OCI-LY1 (cell line): ENCODE results near the gene AHI1.

Source experiments
- H2AFZ ChIP-seq: fragments of 200-600 bp; sonication (generic), shearing (Covaris generic); 2 replicates; pipeline ENCODE4 v1.6.0; 2014; ENCODE audit warnings: antibody characterized with exemption, mild to moderate bottlenecking, low read length
- H3F3A ChIP-seq: fragments of 200-600 bp; sonication (generic), shearing (Covaris generic); 2 replicates; pipeline ENCODE4 v1.6.0; 2014; ENCODE audit warnings: mild to moderate bottlenecking, antibody characterized with exemption, low read length, moderate library complexity; ENCODE audit not compliant: insufficient read depth
- H3K27ac ChIP-seq: fragments of 200-600 bp; sonication (generic); 2 replicates; pipeline ENCODE4 v1.5.1; 2014; ENCODE audit warnings: low read length, mixed run types, mild to moderate bottlenecking, low read depth; ENCODE audit not compliant: poor library complexity, severe bottlenecking
- H3K27me3 ChIP-seq: fragments of 200-600 bp; sonication (generic); 2 replicates; pipeline ENCODE4 v1.6.0; 2014; ENCODE audit warnings: antibody characterized with exemption, mild to moderate bottlenecking, low read length, moderate library complexity; ENCODE audit not compliant: insufficient read depth
- H3K36me3 ChIP-seq: fragments of 200-600 bp; sonication (generic); 2 replicates; pipeline ENCODE4 v1.6.1; 2014; ENCODE audit warnings: mild to moderate bottlenecking, antibody characterized with exemption, low read length, moderate library complexity, mixed read lengths; ENCODE audit not compliant: insufficient read depth
- H3K4me1 ChIP-seq: fragments of 200-600 bp; sonication (generic); 2 replicates; pipeline ENCODE4 v1.5.1; 2014; ENCODE audit warnings: mild to moderate bottlenecking, low read length, moderate library complexity; ENCODE audit not compliant: insufficient read depth, severe bottlenecking
- H3K4me2 ChIP-seq: fragments of 200-600 bp; sonication (generic), shearing (Covaris generic); 2 replicates; pipeline ENCODE4 v1.6.1; 2014; ENCODE audit warnings: low read length
- H3K4me3 ChIP-seq: fragments of 200-600 bp; sonication (generic); 2 replicates; pipeline ENCODE4 v1.5.1; 2014; ENCODE audit warnings: low read length, low read depth, mild to moderate bottlenecking, mixed read lengths; ENCODE audit not compliant: poor library complexity, severe bottlenecking
- H3K79me2 ChIP-seq: fragments of 200-600 bp; shearing (Covaris generic); 2 replicates; pipeline ENCODE4 v1.6.1; 2016; ENCODE audit warnings: mixed run types, low read length, mixed read lengths; ENCODE audit not compliant: insufficient read depth
- H3K9ac ChIP-seq: fragments of 200-600 bp; sonication (generic), shearing (Covaris generic); 2 replicates; pipeline ENCODE4 v1.6.1; 2014; ENCODE audit warnings: mild to moderate bottlenecking, low read length, mixed read lengths
- H3K9me2 ChIP-seq: fragments of 200-600 bp; sonication (generic), shearing (Covaris generic); 2 replicates; pipeline ENCODE4 v1.6.1; 2014; ENCODE audit warnings: low read depth, mild to moderate bottlenecking, low read length, mixed read lengths
- H3K9me3 ChIP-seq: fragments of 200-600 bp; shearing (Covaris generic); 2 replicates; pipeline ENCODE4 v1.6.1; 2014; ENCODE audit warnings: low read length, mixed read lengths
- H4K20me1 ChIP-seq: fragments of 200-600 bp; sonication (generic), shearing (Covaris generic); 2 replicates; pipeline ENCODE4 v1.6.0; 2016; ENCODE audit warnings: mild to moderate bottlenecking, low read length; ENCODE audit not compliant: insufficient read depth
- EZH2 ChIP-seq: fragments of 200-600 bp; sonication (generic), shearing (Covaris generic); IDR thresholded peaks from 2 replicates; pipeline ENCODE4 v1.8.0; 2017; ENCODE audit warnings: borderline replicate concordance, mixed run types, mild to moderate bottlenecking, antibody characterized with exemption, low read length, moderate library complexity, mixed read lengths
- TF ChIP-seq, protein P1 (sequence below): fragments of 200-600 bp; sonication (generic), shearing (Covaris generic); IDR thresholded peaks from 2 replicates; pipeline ENCODE4 v1.5.1; 2017; ENCODE audit warnings: mild to moderate bottlenecking, antibody characterized with exemption, low read length, moderate library complexity, mixed read lengths

Gene AHI1

DNA sequence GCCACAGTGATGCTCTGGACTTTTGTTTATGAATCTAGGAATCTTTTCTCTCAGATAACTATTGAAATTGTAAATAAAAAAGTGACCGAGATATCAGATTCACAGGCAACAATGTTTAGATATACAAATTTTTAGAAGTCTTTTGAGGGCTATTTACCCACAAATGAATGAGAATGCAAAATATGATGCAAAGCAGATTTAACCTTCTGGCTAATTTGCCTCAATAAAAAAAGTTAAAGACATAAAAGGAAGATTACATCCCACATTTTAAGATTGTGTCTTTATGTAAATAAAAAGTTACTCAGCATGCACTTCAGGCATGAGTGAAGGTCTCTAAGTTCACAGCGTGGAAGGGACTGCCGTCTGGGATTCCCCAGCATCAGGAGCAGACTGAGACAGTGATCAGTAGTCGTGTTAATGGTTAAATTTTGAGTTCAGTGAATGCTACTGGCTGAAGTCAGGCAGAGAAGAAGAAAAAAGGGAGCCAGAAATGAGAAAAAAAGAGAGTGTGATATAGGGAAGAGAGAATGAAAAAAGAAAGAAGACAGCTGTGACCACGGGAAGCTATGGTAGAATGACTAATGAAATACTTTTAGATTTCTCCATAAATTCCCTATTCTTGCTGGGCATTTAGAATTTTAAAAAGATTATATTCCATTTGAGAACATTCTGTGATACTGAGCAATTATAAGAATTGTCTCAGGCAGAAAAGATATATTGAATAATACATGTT, 222.8 kb downstream of the AHI1 start:
- Histone ChIP-seq H3K9me2 (no peaks in the 10 kb centered on the region), H4K20me1 (no peaks in the 10 kb centered on the region), H3K9me3 (no peaks in the 10 kb centered on the region), H3F3A (no peaks in the 10 kb centered on the region), H3K4me2 (peak overlapping the region; percentile 34; the same call in 1 of the 2 replicates), H2AFZ (peak overlapping the region; percentile 75), H3K36me3 (no peaks in the 10 kb centered on the region), H3K27me3 (no peaks in the 10 kb centered on the region), H3K27ac (peak overlapping the region; percentile 67), H3K9ac (no peak overlapping the region), H3K79me2 (no peaks in the 10 kb centered on the region), H3K4me1 (peaks cover 39% of the 10 kb centered on the region), H3K4me3 (no peak overlapping the region)
- TF ChIP-seq, protein P1, sequence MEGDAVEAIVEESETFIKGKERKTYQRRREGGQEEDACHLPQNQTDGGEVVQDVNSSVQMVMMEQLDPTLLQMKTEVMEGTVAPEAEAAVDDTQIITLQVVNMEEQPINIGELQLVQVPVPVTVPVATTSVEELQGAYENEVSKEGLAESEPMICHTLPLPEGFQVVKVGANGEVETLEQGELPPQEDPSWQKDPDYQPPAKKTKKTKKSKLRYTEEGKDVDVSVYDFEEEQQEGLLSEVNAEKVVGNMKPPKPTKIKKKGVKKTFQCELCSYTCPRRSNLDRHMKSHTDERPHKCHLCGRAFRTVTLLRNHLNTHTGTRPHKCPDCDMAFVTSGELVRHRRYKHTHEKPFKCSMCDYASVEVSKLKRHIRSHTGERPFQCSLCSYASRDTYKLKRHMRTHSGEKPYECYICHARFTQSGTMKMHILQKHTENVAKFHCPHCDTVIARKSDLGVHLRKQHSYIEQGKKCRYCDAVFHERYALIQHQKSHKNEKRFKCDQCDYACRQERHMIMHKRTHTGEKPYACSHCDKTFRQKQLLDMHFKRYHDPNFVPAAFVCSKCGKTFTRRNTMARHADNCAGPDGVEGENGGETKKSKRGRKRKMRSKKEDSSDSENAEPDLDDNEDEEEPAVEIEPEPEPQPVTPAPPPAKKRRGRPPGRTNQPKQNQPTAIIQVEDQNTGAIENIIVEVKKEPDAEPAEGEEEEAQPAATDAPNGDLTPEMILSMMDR: no peak
- no peak for TF ChIP-seq EZH2

DNA sequence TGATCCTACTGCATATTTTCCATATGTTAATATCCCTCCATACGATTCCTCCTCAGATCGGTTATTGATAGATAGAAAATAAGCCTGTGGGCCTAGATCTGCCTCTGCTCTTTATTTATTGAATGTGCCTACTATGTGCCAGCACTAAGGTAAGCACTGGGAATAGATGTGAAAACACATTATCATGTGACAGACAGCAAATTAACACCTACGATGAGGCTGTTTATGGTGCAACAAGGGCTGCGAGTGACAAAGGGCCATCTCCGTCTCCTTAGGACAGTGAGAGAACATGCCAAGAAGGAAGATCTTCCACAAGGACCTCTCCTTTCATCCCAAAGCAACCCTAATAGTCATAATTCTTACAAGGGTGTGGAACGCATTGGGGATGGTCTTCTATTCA, 225.9 kb downstream of the AHI1 start:
- Histone ChIP-seq H3K9me3 (no peaks in the 10 kb centered on the region), H4K20me1 (no peaks in the 10 kb centered on the region), H3K9ac (no peak overlapping the region), H3K27me3 (no peaks in the 10 kb centered on the region), H2AFZ (no peak overlapping the region), H3K4me3 (no peak overlapping the region), H3K9me2 (no peaks in the 10 kb centered on the region), H3F3A (no peaks in the 10 kb centered on the region; the same call in 1 of the 2 replicates), H3K79me2 (no peaks in the 10 kb centered on the region), H3K27ac (peak overlapping the region; percentile 92), H3K36me3 (no peaks in the 10 kb centered on the region), H3K4me1 (peaks cover 70% of the 10 kb centered on the region), H3K4me2 (no peak overlapping the region)
- no peak for TF ChIP-seq EZH2
- TF ChIP-seq, protein P1: no peak

DNA sequence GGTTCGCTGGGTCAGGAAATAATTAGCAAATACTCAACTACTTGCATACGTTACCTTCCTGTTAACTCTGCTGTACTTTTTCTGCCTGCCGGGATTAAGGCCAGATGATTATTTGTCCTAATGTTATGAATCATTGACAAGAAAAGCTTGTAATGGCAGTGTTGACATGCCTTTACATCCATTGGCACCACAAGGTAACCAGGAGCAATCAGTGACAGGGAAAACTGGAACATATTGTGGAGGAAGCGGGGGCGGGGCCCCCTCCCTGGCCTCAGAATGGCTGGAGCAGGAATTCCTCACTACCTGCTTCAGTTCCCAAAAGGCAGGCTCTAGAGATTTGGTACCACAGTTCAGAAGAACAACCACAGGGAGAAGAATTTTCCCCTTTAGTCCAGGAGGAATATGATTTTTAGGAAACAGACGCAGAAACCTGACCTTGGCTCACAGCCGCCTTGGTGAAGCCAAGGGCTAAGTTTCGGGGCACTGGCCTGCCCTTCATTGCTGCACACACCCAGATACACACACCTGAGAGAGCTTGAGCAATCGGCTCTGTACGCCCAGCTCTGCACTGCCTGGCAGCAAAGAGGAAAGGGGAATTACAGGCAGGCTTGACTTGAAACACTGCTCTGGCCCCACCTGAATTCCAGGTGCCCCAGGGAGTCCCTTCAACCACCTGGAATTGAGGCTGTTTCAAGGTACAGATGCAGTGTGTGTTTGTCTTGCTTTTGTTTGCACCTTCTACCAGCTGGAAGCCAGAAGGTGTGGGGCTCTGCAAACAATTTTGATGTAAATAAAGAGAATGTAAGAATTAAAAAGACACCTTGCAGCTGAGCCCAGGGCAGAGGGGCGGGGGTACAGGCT, 226.6 kb downstream of the AHI1 start:
- Histone ChIP-seq H3K36me3 (no peaks in the 10 kb centered on the region), H3K27me3 (no peaks in the 10 kb centered on the region), H3F3A (no peaks in the 10 kb centered on the region; the same call in none of the 2 replicates), H3K27ac (peak overlapping the region; percentile 92), H3K79me2 (no peaks in the 10 kb centered on the region), H3K9ac (0 out of 2 replicates have a peak overlapping the region, but pooled peaks have one; percentile 4), H3K9me3 (no peaks in the 10 kb centered on the region), H2AFZ (no peak overlapping the region; the same call in 1 of the 2 replicates), H3K4me2 (peak overlapping the region; percentile 28), H3K4me1 (peaks cover 77% of the 10 kb centered on the region), H3K4me3 (no peak overlapping the region), H4K20me1 (no peaks in the 10 kb centered on the region), H3K9me2 (no peaks in the 10 kb centered on the region)
- no peak for TF ChIP-seq EZH2
- TF ChIP-seq, protein P1: no peak
